ENCODE measurements around the gene GRIK3.

- no peak for TF ChIP-seq POLR2AphosphoS5 (IDR thresholded peaks at IDR 0.05; ENCODE audit: low read depth, low read length)
- TF ChIP-seq POLR2A (IDR thresholded peaks at IDR 0.05; ENCODE audit: low read depth, low read length), result no peak
These were observed 81.3 kb downstream of the GRIK3 start for GRCh38 chr1:36953061-36953460.

All from GM12892 (cell line).